H1 (cell line): ENCODE data around the gene ITGA11. TPM values are rescaled to one million over a fixed set of nuclear protein-coding genes. Genes with fewer than 3 reads are reported as not detected.

Source experiments
- CTCF ChIA-PET: fragments of 300-600 bp; sonication (Branson Sonifier 250); formaldehyde crosslinking; loops from one replicate; lab custom pipeline; 2021; ENCODE audit not compliant: partially characterized antibody; lab: Charles Lee
- POLR2A ChIA-PET: fragments of 300-600 bp; sonication (Branson Sonifier 250); formaldehyde crosslinking; loops from one replicate; lab custom pipeline; 2021; ENCODE audit warnings: inconsistent platforms; ENCODE audit not compliant: partially characterized antibody; lab: Charles Lee
- DNase-seq, 2 experiments: peaks; one replicate each; pipeline versions ENCODE4 v3.0.0 to v3.0.0-alpha.2; 2010 to 2022; ENCODE audit warnings: low spot score in 2 of 2, low read depth in 1 of 2, mixed read lengths in 1 of 2
- FAIRE-seq: peaks from 2 replicates; lab custom pipeline; 2011; peaks lifted over from hg19 to GRCh38; lab: Jason Lieb, UNC
- H2AFZ ChIP-seq: 2 replicates; pipeline ENCODE4 v1.8.1; 2012; ENCODE audit warnings: low read length, inconsistent platforms
- H2AK5ac ChIP-seq: 2 replicates; pipeline ENCODE4 v1.6.1; 2013; ENCODE audit warnings: low read depth, low read length
- H2BK120ac ChIP-seq: replicated peaks from 2 replicates; pipeline ENCODE3; 2013; ENCODE audit warnings: low read depth, low read length, inconsistent platforms
- H2BK12ac ChIP-seq: 2 replicates; pipeline ENCODE4 v1.6.1; 2013; ENCODE audit warnings: low read depth, low read length
- H2BK15ac ChIP-seq: 2 replicates; pipeline ENCODE4 v1.6.1; 2013; ENCODE audit warnings: low read length
- H2BK20ac ChIP-seq: 2 replicates; pipeline ENCODE4 v1.6.1; 2013; ENCODE audit warnings: low read length
- H2BK5ac ChIP-seq: 2 replicates; pipeline ENCODE4 v1.6.1; 2013; ENCODE audit warnings: low read depth, low read length
- H3K14ac ChIP-seq: 2 replicates; pipeline ENCODE4 v1.6.1; 2013; ENCODE audit warnings: inconsistent platforms; ENCODE audit not compliant: insufficient read length
- H3K18ac ChIP-seq: 2 replicates; pipeline ENCODE4 v1.6.1; 2013; ENCODE audit warnings: low read length; ENCODE audit errors: extremely low read depth
- H3K23ac ChIP-seq: 2 replicates; pipeline ENCODE4 v1.6.1; 2013; ENCODE audit warnings: inconsistent platforms; ENCODE audit not compliant: insufficient read length
- H3K23me2 ChIP-seq: 2 replicates; pipeline ENCODE4 v1.6.1; 2013; ENCODE audit warnings: low read depth, low read length
- H3K27ac ChIP-seq: 2 replicates; pipeline ENCODE4 v1.6.1; 2011; ENCODE audit warnings: low read depth, low read length, inconsistent platforms
- H3K27me3 ChIP-seq, 4 experiments: replicated peaks in 1 of 4; 1 replicate in 1 of 4; 2 replicates in 3 of 4; pipeline versions ENCODE4 v1.6.1 to v1.8.1; 2011 to 2013; ENCODE audit warnings: low read length in 3 of 4, mild to moderate bottlenecking in 3 of 4, inconsistent platforms in 2 of 4, mixed read lengths in 2 of 4, moderate library complexity in 1 of 4; ENCODE audit not compliant: control insufficient read depth in 3 of 4, insufficient read depth in 3 of 4; ENCODE audit errors: extremely low read depth in 1 of 4
- H3K36me3 ChIP-seq, 4 experiments: 2 replicates each; pipeline versions ENCODE4 v1.6.1 to v1.8.1; 2011 to 2013; ENCODE audit warnings: mild to moderate bottlenecking in 4 of 4, low read length in 3 of 4, moderate library complexity in 2 of 4, control low read depth in 1 of 4, inconsistent platforms in 1 of 4; ENCODE audit not compliant: insufficient read depth in 4 of 4, control insufficient read depth in 2 of 4
- H3K4ac ChIP-seq: replicated peaks from 2 replicates; pipeline ENCODE3; 2013; ENCODE audit warnings: low read length, low read depth, mixed read lengths, inconsistent platforms; ENCODE audit not compliant: insufficient read length
- H3K4me1 ChIP-seq, 4 experiments: replicated peaks in 1 of 4; 1 replicate in 1 of 4; 2 replicates in 3 of 4; pipeline versions ENCODE4 v1.6.1 to v1.8.1; 2011 to 2013; ENCODE audit warnings: low read length in 3 of 4, inconsistent platforms in 2 of 4, mixed read lengths in 1 of 4; ENCODE audit not compliant: insufficient read depth in 4 of 4, control insufficient read depth in 3 of 4
- H3K4me2 ChIP-seq, 2 experiments: 2 replicates each; pipeline versions ENCODE4 v1.6.1 to v1.8.1; 2011 to 2013; ENCODE audit warnings: low read depth in 2 of 2, low read length in 2 of 2, control low read depth in 1 of 2, inconsistent platforms in 1 of 2, mild to moderate bottlenecking in 1 of 2; ENCODE audit not compliant: insufficient read depth in 1 of 2
- H3K4me3 ChIP-seq, 4 experiments: fragments of 200-600, 300-600 bp in 1 of 4; sonication (generic), shearing (Covaris generic), sonication (Bioruptor Twin) in 1 of 4; 2 replicates each; pipeline versions ENCODE4 v1.5.1 to v1.8.1; 2011 to 2016; ENCODE audit warnings: low read length in 4 of 4, low read depth in 3 of 4, control low read depth in 2 of 4, inconsistent platforms in 2 of 4, mild to moderate bottlenecking in 2 of 4, mixed read lengths in 1 of 4, moderate library complexity in 1 of 4; ENCODE audit not compliant: insufficient read depth in 2 of 4; ENCODE audit errors: extremely low read depth in 1 of 4
- H3K56ac ChIP-seq: replicated peaks from 2 replicates; pipeline ENCODE3; 2013; ENCODE audit warnings: low read depth, mild to moderate bottlenecking, mixed read lengths, low read length, inconsistent platforms; ENCODE audit not compliant: insufficient read length
- H3K79me1 ChIP-seq: 2 replicates; pipeline ENCODE4 v1.6.1; 2013; ENCODE audit warnings: low read depth, low read length, control low read depth
- H3K79me2 ChIP-seq, 2 experiments: 2 replicates each; pipeline versions ENCODE4 v1.6.1 to v1.8.1; 2012 to 2013; ENCODE audit warnings: low read length in 2 of 2, mild to moderate bottlenecking in 2 of 2, inconsistent platforms in 1 of 2; ENCODE audit not compliant: insufficient read depth in 2 of 2, control insufficient read depth in 1 of 2
- H3K9ac ChIP-seq, 4 experiments: replicated peaks in 1 of 4; 1 replicate in 1 of 4; 2 replicates in 3 of 4; pipeline versions ENCODE4 v1.6.1 to v1.8.1; 2011 to 2013; ENCODE audit warnings: low read depth in 3 of 4, low read length in 3 of 4, control low read depth in 2 of 4, mild to moderate bottlenecking in 2 of 4, moderate library complexity in 2 of 4, inconsistent platforms in 1 of 4; ENCODE audit errors: extremely low read depth in 1 of 4
- H3K9me3 ChIP-seq, 2 experiments: 2 replicates each; pipeline versions ENCODE4 v1.6.1 to v1.8.1; 2012 to 2013; ENCODE audit warnings: mild to moderate bottlenecking in 2 of 2, moderate library complexity in 2 of 2, control low read depth in 1 of 2, inconsistent platforms in 1 of 2, low read depth in 1 of 2, low read length in 1 of 2, mixed read lengths in 1 of 2; ENCODE audit not compliant: insufficient read depth in 2 of 2
- H4K20me1 ChIP-seq, 2 experiments: replicated peaks in 1 of 2; 2 replicates each; pipeline versions ENCODE3 to v1.8.1; 2011 to 2013; ENCODE audit warnings: inconsistent platforms in 2 of 2, low read length in 2 of 2, mild to moderate bottlenecking in 1 of 2; ENCODE audit not compliant: insufficient read depth in 2 of 2, control insufficient read depth in 1 of 2
- H4K5ac ChIP-seq: 2 replicates; pipeline ENCODE4 v1.6.1; 2013; ENCODE audit warnings: low read length, low read depth, mixed read lengths, inconsistent platforms; ENCODE audit not compliant: insufficient read length
- H4K8ac ChIP-seq: 2 replicates; pipeline ENCODE4 v1.8.0; 2013; ENCODE audit warnings: mild to moderate bottlenecking, moderate library complexity, low read length, inconsistent platforms; ENCODE audit not compliant: insufficient read depth; ENCODE audit errors: extremely low read depth
- H4K91ac ChIP-seq: replicated peaks from 2 replicates; pipeline ENCODE3; 2013; ENCODE audit warnings: low read length, mixed read lengths, inconsistent platforms; ENCODE audit not compliant: insufficient read length
- BCL11A ChIP-seq, 2 experiments: IDR thresholded peaks; one replicate each; pipeline ENCODE4 v1.6.1; 2011; ENCODE audit warnings: low read depth in 2 of 2, low read length in 2 of 2, mild to moderate bottlenecking in 2 of 2
- CEBPB ChIP-seq: IDR thresholded peaks from 2 replicates; pipeline ENCODE4 v1.6.1; 2012; ENCODE audit warnings: low read depth, low read length
- CHD1 ChIP-seq: IDR thresholded peaks from 2 replicates; pipeline ENCODE4 v1.6.1; 2012; ENCODE audit warnings: low read depth, low read length, improper control_type of control experiment
- JUND ChIP-seq: IDR thresholded peaks from 2 replicates; pipeline ENCODE4 v1.6.1; 2011; ENCODE audit warnings: mild to moderate bottlenecking, improper control_type of control experiment, low read length
- POLR2A ChIP-seq, 2 experiments: IDR thresholded peaks; 1 replicate in 1 of 2; 2 replicates in 1 of 2; pipeline ENCODE4 v1.6.1; 2011; ENCODE audit warnings: low read depth in 2 of 2, low read length in 2 of 2, mild to moderate bottlenecking in 2 of 2; ENCODE audit errors: control extremely low read depth in 1 of 2
- RAD21 ChIP-seq, 2 experiments: IDR thresholded peaks in 1 of 2; conservative IDR thresholded peaks in 1 of 2; 2 replicates each; pipeline ENCODE4 v1.6.1; 2011; ENCODE audit warnings: low read depth in 2 of 2, low read length in 2 of 2, improper control_type of control experiment in 1 of 2, inconsistent platforms in 1 of 2, mild to moderate bottlenecking in 1 of 2, moderate library complexity in 1 of 2
- SP4 ChIP-seq: IDR thresholded peaks from 2 replicates; pipeline ENCODE4 v1.6.1; 2012; ENCODE audit warnings: low read length, inconsistent platforms
- TEAD4 ChIP-seq: IDR thresholded peaks from 2 replicates; pipeline ENCODE4 v1.6.1; 2012; ENCODE audit warnings: low read depth, low read length, inconsistent platforms, mixed read lengths
- WGBS, 2 experiments: shearing (Covaris generic) in 1 of 2; methylation state at CpG; one replicate each; pipeline versions ENCODE4 v1.1.6 to v1.1.7; 2013 to 2015; ENCODE audit warnings: low lambda C conversion rate in 2 of 2, mixed read lengths in 2 of 2, inconsistent platforms in 1 of 2, low coverage in 1 of 2, missing lambda C conversion rate in 1 of 2; ENCODE audit not compliant: insufficient replicate concordance in 2 of 2, insufficient coverage in 1 of 2, insufficient read length in 1 of 2; ENCODE audit errors: extremely low coverage in 1 of 2, missing lambda C conversion rate in 1 of 2; 5-methylcytosine and 5-hydroxymethylcytosine counted together
- polyA plus RNA-seq, 7 experiments: library from polyadenylated mRNA; depleted of rRNA in 3 of 7; stranded (reverse) in 5 of 7; unstranded in 2 of 7; fragments of >200 nt in 5 of 7; fragments of 200-250 nt in 2 of 7; gene quantifications; 1 replicate in 5 of 7; 2 replicates in 1 of 7; 4 replicates in 1 of 7; pipeline versions ENCODE4 v1.2.1 to v1.2.3, GENCODE V29; 2011 to 2013; ENCODE audit warnings: missing spikeins in 2 of 7, mixed read lengths in 2 of 7
- total RNA-seq: library from RNA; stranded (reverse); fragmentation: NEBNext Ultra II Directional; extraction: Animal tissue kit (Norgen Biotek cat#: 25700); gene quantifications from 2 replicates; pipeline ENCODE4 v1.2.1, GENCODE V29; 2021
- TF ChIP-seq, protein P1 (sequence below): IDR thresholded peaks from 2 replicates; pipeline ENCODE4 v1.6.1; 2012; ENCODE audit warnings: inconsistent platforms
- TF ChIP-seq, protein P2 (sequence below), 3 experiments: IDR thresholded peaks; 1 replicate in 2 of 3; 2 replicates in 1 of 3; pipeline versions ENCODE4 v1.5.1 to v1.6.1; 2011; ENCODE audit warnings: low read length in 3 of 3, mild to moderate bottlenecking in 3 of 3, inconsistent platforms in 2 of 3, low read depth in 1 of 3, moderate library complexity in 1 of 3; ENCODE audit not compliant: insufficient read depth in 1 of 3; ENCODE audit errors: control extremely low read depth in 1 of 3

Gene ITGA11
- total and polyA plus RNA-seq, 2 of the 8 experiments (the other 6 are each of a cell fraction or from before 2014, with no cell fraction given) = 0.05 to 0.06 TPM

- no peaks in the 10 kb centered on the region for H3K36me3 ChIP-seq
- no peak overlapping the region for H2BK5ac ChIP-seq
- H3K14ac ChIP-seq = no peak overlapping the region
- no peak overlapping the region for H3K9ac ChIP-seq
- WGBS, 2 experiments = 89% methylated on average over 14 of the region's 14 CpGs; no CpG with 5 or more reads in 1 of the 2 experiments
- no peak overlapping the region for H2BK120ac ChIP-seq
- no peak overlapping the region for H3K27ac ChIP-seq
- H4K8ac ChIP-seq = no peak overlapping the region
- ChIA-PET CTCF (no interaction called here), POLR2A (no interaction called here)
- H3K9me3 ChIP-seq = no peaks in the 10 kb centered on the region
- H3K79me1 ChIP-seq = no peaks in the 10 kb centered on the region
- peak overlapping the region; percentile 97 for H2BK15ac ChIP-seq
- no peak overlapping the region for H2AFZ ChIP-seq
- H4K91ac ChIP-seq = no peak overlapping the region
- H3K56ac ChIP-seq = no peak overlapping the region
- H3K4me2 ChIP-seq = no peak overlapping the region
- no peak overlapping the region; the same call in 1 of the 2 replicates for H3K18ac ChIP-seq
- H3K27me3 ChIP-seq = 0 out of 7 replicates have a peak, but pooled peaks cover 0 to 3% (median 0%) of the 10 kb centered on the region in 4 experiments
- no peak overlapping the region; the same call in 1 of the 2 replicates for H2BK12ac ChIP-seq
- FAIRE-seq (no peak), DNase-seq (no peak)
- H4K20me1 ChIP-seq = no peaks in the 10 kb centered on the region
- peaks cover 0 to 4% (median 3%) of the 10 kb centered on the region in 4 experiments; a peak in 4 of 7 replicates for H3K4me1 ChIP-seq
- no peak overlapping the region for H2AK5ac ChIP-seq
- no peaks in the 10 kb centered on the region for H3K23me2 ChIP-seq
- no peak overlapping the region for H3K4ac ChIP-seq
- H2BK20ac ChIP-seq = 0 out of 2 replicates have a peak overlapping the region, but pooled peaks have one; percentile 80
- H3K4me3 ChIP-seq = no peak overlapping the region
- no peak overlapping the region for H3K23ac ChIP-seq
- H3K79me2 ChIP-seq = no peaks in the 10 kb centered on the region
- H4K5ac ChIP-seq = no peak overlapping the region
- TF ChIP-seq RAD21 (IDR thresholded peaks at IDR 0.05 in 1 of 2, conservative IDR thresholded peaks at IDR 0.05 in 1 of 2; ENCODE audit: low read depth in 2 of 2, low read length in 2 of 2) (no peak), POLR2A (IDR thresholded peaks at IDR 0.05; ENCODE audit: control extremely low read depth in 1 of 2, low read depth in 2 of 2, low read length in 2 of 2) (no peak), SP4 (no peak), TEAD4 (no peak), CHD1 (no peak), CEBPB (no peak), JUND (no peak), BCL11A (IDR thresholded peaks at IDR 0.05; ENCODE audit: low read depth in 2 of 2, low read length in 2 of 2) (no peak)
- TF ChIP-seq, protein P1, sequence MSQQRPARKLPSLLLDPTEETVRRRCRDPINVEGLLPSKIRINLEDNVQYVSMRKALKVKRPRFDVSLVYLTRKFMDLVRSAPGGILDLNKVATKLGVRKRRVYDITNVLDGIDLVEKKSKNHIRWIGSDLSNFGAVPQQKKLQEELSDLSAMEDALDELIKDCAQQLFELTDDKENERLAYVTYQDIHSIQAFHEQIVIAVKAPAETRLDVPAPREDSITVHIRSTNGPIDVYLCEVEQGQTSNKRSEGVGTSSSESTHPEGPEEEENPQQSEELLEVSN = no peak
- TF ChIP-seq, protein P2, sequence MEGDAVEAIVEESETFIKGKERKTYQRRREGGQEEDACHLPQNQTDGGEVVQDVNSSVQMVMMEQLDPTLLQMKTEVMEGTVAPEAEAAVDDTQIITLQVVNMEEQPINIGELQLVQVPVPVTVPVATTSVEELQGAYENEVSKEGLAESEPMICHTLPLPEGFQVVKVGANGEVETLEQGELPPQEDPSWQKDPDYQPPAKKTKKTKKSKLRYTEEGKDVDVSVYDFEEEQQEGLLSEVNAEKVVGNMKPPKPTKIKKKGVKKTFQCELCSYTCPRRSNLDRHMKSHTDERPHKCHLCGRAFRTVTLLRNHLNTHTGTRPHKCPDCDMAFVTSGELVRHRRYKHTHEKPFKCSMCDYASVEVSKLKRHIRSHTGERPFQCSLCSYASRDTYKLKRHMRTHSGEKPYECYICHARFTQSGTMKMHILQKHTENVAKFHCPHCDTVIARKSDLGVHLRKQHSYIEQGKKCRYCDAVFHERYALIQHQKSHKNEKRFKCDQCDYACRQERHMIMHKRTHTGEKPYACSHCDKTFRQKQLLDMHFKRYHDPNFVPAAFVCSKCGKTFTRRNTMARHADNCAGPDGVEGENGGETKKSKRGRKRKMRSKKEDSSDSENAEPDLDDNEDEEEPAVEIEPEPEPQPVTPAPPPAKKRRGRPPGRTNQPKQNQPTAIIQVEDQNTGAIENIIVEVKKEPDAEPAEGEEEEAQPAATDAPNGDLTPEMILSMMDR (IDR thresholded peaks at IDR 0.05; ENCODE audit: control extremely low read depth in 1 of 3, insufficient read depth in 1 of 3, low read depth in 1 of 3, low read length in 3 of 3) = no peak
Observed at GRCh38 chr15:68421798-68422402, 10.1 kb downstream of the ITGA11 start.
